Astrocyte (in vitro differentiated cells and primary cell): ENCODE results near the gene GLCCI1. TPM values are rescaled to one million over a fixed set of nuclear protein-coding genes. Genes with fewer than 3 reads are reported as not detected.

ENCODE experiments used
- DNase-seq: peaks from one replicate; pipeline ENCODE4 v3.0.0-alpha.2; 2010; ENCODE audit warnings: low read depth
- FAIRE-seq: peaks from 2 replicates; lab custom pipeline; 2011; peaks lifted over from hg19 to GRCh38; lab: Jason Lieb, UNC
- H2AFZ ChIP-seq: 2 replicates; pipeline ENCODE4 v1.6.0; 2012; ENCODE audit warnings: low read depth, low read length, inconsistent platforms
- H3K27ac ChIP-seq: 2 replicates; pipeline ENCODE4 v1.5.1; 2011; ENCODE audit warnings: low read depth, low read length, inconsistent platforms
- H3K27me3 ChIP-seq: 2 replicates; pipeline ENCODE4 v1.6.0; 2011; ENCODE audit warnings: low read length, inconsistent platforms; ENCODE audit not compliant: insufficient read depth
- H3K36me3 ChIP-seq: 2 replicates; pipeline ENCODE4 v1.5.1; 2011; ENCODE audit warnings: low read length, inconsistent platforms; ENCODE audit not compliant: insufficient read depth
- H3K4me1 ChIP-seq: 2 replicates; pipeline ENCODE4 v1.5.1; 2011; ENCODE audit warnings: low read length, inconsistent platforms; ENCODE audit not compliant: insufficient read depth
- H3K4me2 ChIP-seq: 2 replicates; pipeline ENCODE4 v1.6.0; 2012; ENCODE audit warnings: low read length, inconsistent platforms
- H3K4me3 ChIP-seq: 2 replicates; pipeline ENCODE4 v1.5.1; 2011; ENCODE audit warnings: low read depth, mild to moderate bottlenecking, low read length, inconsistent platforms; ENCODE audit not compliant: insufficient read depth
- H3K79me2 ChIP-seq: 2 replicates; pipeline ENCODE4 v1.6.0; 2012; ENCODE audit warnings: mild to moderate bottlenecking, low read length, inconsistent platforms; ENCODE audit not compliant: insufficient read depth
- H3K9ac ChIP-seq: 2 replicates; pipeline ENCODE4 v1.6.0; 2012; ENCODE audit warnings: mild to moderate bottlenecking, low read length, inconsistent platforms
- H3K9me3 ChIP-seq: 2 replicates; pipeline ENCODE4 v1.5.1; 2012; ENCODE audit warnings: low read depth, mild to moderate bottlenecking, low read length, inconsistent platforms; ENCODE audit not compliant: insufficient read depth
- H4K20me1 ChIP-seq: 2 replicates; pipeline ENCODE4 v1.6.0; 2012; ENCODE audit warnings: low read length, inconsistent platforms; ENCODE audit not compliant: insufficient read depth
- H3K27ac Mint-ChIP-seq: one replicate; pipeline ENCODE4 v1.8.0; 2021; ENCODE audit warnings: mild to moderate bottlenecking, mixed read lengths; ENCODE audit not compliant: unreplicated experiment
- H3K27me3 Mint-ChIP-seq: one replicate; pipeline ENCODE4 v1.8.0; 2021; ENCODE audit warnings: low read depth, mixed read lengths; ENCODE audit not compliant: unreplicated experiment
- H3K36me3 Mint-ChIP-seq: one replicate; pipeline ENCODE4 v1.8.0; 2021; ENCODE audit warnings: low read depth, mixed read lengths; ENCODE audit not compliant: unreplicated experiment
- H3K4me1 Mint-ChIP-seq: one replicate; pipeline ENCODE4 v1.8.0; 2021; ENCODE audit warnings: low read depth, mixed read lengths; ENCODE audit not compliant: unreplicated experiment
- H3K4me3 Mint-ChIP-seq: one replicate; pipeline ENCODE4 v1.8.0; 2021; ENCODE audit warnings: mild to moderate bottlenecking, moderate library complexity, mixed read lengths; ENCODE audit not compliant: unreplicated experiment
- H3K9me3 Mint-ChIP-seq: one replicate; pipeline ENCODE4 v1.8.0; 2021; ENCODE audit warnings: mild to moderate bottlenecking, mixed read lengths; ENCODE audit not compliant: unreplicated experiment
- CTCF ChIP-seq: IDR thresholded peaks from 2 replicates; pipeline ENCODE4 v1.5.1; 2011; ENCODE audit warnings: low read depth, mild to moderate bottlenecking, inconsistent platforms, low read length, moderate library complexity; ENCODE audit not compliant: insufficient read depth
- EZH2 ChIP-seq: IDR thresholded peaks from 2 replicates; pipeline ENCODE4 v1.6.1; 2012; ENCODE audit warnings: mild to moderate bottlenecking, low read length, inconsistent platforms; ENCODE audit not compliant: insufficient read depth
- total RNA-seq: library from RNA; stranded (reverse); gene quantifications from 2 replicates; pipeline ENCODE4 v1.2.1, GENCODE V29; 2021

The GLCCI1 gene
- total RNA-seq, 1 donor from 2014 or later: 24.2 TPM

GRCh38 chr7:8084836-8085235 is 116.2 kb downstream of the GLCCI1 start:
- Histone ChIP-seq H4K20me1 (no peaks in the 10 kb centered on the region), H3K4me3 (no peak overlapping the region), H3K27me3 (no peaks in the 10 kb centered on the region), H3K9me3 (no peaks in the 10 kb centered on the region), H3K36me3 (peaks cover 3% of the 10 kb centered on the region), H2AFZ (no peak overlapping the region), H3K27ac (no peak overlapping the region), H3K9ac (no peak overlapping the region), H3K4me2 (no peak overlapping the region), H3K79me2 (no peaks in the 10 kb centered on the region), H3K4me1 (no peaks in the 10 kb centered on the region)
- DNase-seq (no peak), FAIRE-seq (no peak)
- H3K27ac Mint-ChIP-seq: no peak overlapping the region
- H3K4me1 Mint-ChIP-seq: no peaks in the 10 kb centered on the region
- no peaks in the 10 kb centered on the region for H3K9me3 Mint-ChIP-seq
- H3K36me3 Mint-ChIP-seq: no peaks in the 10 kb centered on the region
- no peak overlapping the region for H3K4me3 Mint-ChIP-seq
- no peak for TF ChIP-seq EZH2
- no peak for TF ChIP-seq CTCF
- no peaks in the 10 kb centered on the region for H3K27me3 Mint-ChIP-seq

- peaks cover 3% of the 10 kb centered on the region for H3K36me3 ChIP-seq
- H3K4me2 ChIP-seq: no peak overlapping the region
- H3K4me3 Mint-ChIP-seq: no peak overlapping the region
- H3K4me3 ChIP-seq: no peak overlapping the region
- no peak overlapping the region for H3K9ac ChIP-seq
- no peak for FAIRE-seq
- H3K27me3 ChIP-seq: no peaks in the 10 kb centered on the region
- no peaks in the 10 kb centered on the region for H3K27me3 Mint-ChIP-seq
- no peaks in the 10 kb centered on the region for H4K20me1 ChIP-seq
- no peaks in the 10 kb centered on the region for H3K79me2 ChIP-seq
- no peak overlapping the region for H2AFZ ChIP-seq
- H3K27ac Mint-ChIP-seq: no peak overlapping the region
- no peaks in the 10 kb centered on the region for H3K4me1 ChIP-seq
- no peaks in the 10 kb centered on the region for H3K9me3 ChIP-seq
- DNase-seq: no peak
- H3K4me1 Mint-ChIP-seq: no peaks in the 10 kb centered on the region
- no peak for TF ChIP-seq EZH2
- no peak for TF ChIP-seq CTCF
- no peaks in the 10 kb centered on the region for H3K36me3 Mint-ChIP-seq
- no peaks in the 10 kb centered on the region for H3K9me3 Mint-ChIP-seq
- H3K27ac ChIP-seq: no peak overlapping the region
These were observed 116.8 kb downstream of the GLCCI1 start for GRCh38 chr7:8085420-8085819.

- Histone ChIP-seq H3K27me3 (no peaks in the 10 kb centered on the region), H3K27ac (no peak overlapping the region), H3K79me2 (no peaks in the 10 kb centered on the region), H4K20me1 (no peaks in the 10 kb centered on the region), H3K36me3 (peaks cover 3% of the 10 kb centered on the region), H3K9ac (no peak overlapping the region), H3K9me3 (no peaks in the 10 kb centered on the region), H3K4me3 (no peak overlapping the region), H2AFZ (no peak overlapping the region), H3K4me1 (no peaks in the 10 kb centered on the region), H3K4me2 (no peak overlapping the region)
- TF ChIP-seq CTCF (no peak), EZH2 (no peak)
- DNase-seq: no peak
- Mint-ChIP-seq H3K9me3 (no peaks in the 10 kb centered on the region), H3K4me1 (no peaks in the 10 kb centered on the region), H3K27me3 (no peaks in the 10 kb centered on the region), H3K27ac (no peak overlapping the region), H3K4me3 (no peak overlapping the region), H3K36me3 (no peaks in the 10 kb centered on the region)
- FAIRE-seq: no peak
These were observed 117.6 kb downstream of the GLCCI1 start for GRCh38 chr7:8086239-8086638.
